Left renal cortex interstitium (tissue), 4 donors: ENCODE results near the gene SETD2. TPM values are rescaled to one million over a fixed set of nuclear protein-coding genes. Genes with fewer than 3 reads are reported as not detected.
"Not testable (repeated sequence)": the region's sequence is repeated elsewhere in the genome, so short reads cannot be mapped to it uniquely, and the experiment has no call there.

Experiments
- DNase-seq, 4 donors: peaks; one replicate each; pipeline ENCODE4 v3.0.0-alpha.2; 2013; ENCODE audit warnings: low read depth in 4 of 4, low spot score in 2 of 4, missing footprints in 1 of 4
- polyA plus RNA-seq, 4 donors: library from polyadenylated mRNA; unstranded; fragments of 120-200 nt; gene quantifications; one replicate each; pipeline ENCODE4 v1.2.1, GENCODE V29; 2013; ENCODE audit not compliant: insufficient read length in 4 of 4

Gene SETD2
- polyA plus RNA-seq, 4 donors, result 56.2 to 70.0 (median 68.1) TPM

DNA sequence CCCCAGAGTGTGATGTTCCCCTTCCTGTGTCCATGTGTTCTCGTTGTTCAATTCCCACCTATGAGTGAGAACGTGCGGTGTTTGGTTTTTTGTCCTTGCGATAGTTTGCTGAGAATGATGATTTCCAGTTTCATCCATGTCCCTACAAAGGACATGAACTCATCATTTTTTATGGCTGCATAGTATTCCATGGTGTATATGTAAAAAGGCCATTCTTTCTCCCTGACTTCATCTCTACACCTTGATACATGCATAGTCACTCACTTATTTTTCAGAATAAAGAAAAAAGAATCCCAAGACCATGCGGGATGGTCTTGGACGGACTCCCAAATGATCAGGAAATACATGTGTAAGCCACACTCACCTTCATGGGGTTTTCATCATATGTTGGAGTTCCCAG lies 126.6 kb downstream of the SETD2 start:
- DNase-seq, result not testable (repeated sequence)

DNA sequence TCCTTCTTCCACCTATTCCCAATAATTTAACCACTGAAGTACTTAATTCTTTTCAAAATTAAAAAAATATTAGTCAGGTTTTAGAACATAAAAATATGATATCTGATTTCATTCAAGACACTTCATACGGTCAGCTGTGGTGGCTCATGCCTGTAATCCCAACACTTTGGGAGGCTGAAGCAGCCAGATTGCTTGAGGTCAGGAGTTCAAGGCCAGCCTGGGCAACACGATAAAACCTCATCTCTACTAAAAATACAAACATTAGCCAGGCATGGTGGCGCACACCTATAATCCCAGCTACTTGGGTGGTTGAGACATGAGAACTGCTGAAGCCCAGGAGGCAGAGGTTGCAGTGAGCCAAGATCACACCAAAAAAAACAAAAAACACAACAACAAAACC lies 127.8 kb downstream of the SETD2 start:
- no peak for DNase-seq

DNA sequence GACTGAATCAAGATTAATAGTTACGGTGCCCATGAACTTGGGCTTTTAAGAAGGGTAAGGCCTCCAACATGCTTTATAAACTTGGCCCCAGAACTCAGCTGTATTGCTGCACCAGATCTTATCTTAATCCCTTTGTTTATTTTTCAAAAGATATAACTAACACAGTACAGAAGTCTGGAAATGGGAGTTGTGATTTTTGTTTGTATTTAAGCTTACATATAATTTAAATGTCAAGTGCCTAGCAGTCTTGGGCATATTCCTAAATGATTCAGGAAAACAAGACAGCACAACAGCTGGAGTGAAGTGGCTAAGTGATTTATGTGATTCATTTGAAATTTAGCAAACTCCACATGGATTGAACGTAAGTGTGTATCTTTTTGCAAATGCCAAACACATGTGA lies 128.3 kb downstream of the SETD2 start:
- no peak for DNase-seq

DNA sequence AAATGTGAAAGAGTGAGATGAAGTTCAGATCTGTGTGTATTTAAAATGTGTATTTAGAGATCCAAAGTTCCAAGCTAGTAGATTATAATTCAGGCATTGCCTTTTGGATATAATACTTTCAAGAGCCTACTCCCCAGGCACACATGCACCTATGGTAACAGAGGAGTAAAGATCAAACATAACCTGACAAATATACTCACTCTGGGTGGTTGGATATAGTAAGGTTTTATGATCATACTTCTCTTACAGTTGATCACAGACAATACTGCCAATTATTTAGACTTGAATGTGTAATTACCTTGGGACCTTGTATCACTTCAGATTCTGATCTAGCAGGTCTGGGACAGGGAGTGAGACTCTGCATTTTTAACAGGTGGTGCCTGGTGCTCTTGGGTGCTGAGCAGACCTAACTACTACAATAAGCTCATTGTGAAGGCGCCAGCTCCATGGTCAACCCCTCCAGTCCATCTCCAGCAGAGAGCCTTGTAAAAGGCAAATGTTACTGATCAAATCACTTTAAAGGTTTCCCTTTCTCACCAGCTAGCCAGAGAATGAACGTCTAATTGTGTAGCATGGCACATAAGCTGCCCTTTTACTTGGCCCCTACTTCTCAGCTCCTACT lies 128.9 kb downstream of the SETD2 start:
- no peak for DNase-seq

DNA sequence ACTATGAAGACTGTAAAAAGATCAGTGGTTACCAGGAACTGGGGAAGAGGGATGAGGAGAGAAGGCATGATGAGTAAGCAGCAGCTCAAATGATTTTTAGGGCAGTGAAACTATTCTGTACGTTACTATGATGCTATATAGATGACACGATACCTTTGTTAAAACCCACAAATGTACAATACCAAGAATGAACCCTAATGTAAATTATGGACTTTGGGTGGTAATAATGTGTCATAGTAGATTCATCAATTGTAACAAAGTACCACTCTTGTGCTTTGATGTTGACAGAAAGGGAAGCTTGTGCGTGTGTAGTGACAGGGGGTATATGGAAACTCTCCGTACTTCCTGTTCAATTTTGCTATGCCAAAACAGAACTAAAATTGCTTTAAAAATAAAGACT lies 132.9 kb downstream of the SETD2 start:
- not testable (repeated sequence) for DNase-seq

DNA sequence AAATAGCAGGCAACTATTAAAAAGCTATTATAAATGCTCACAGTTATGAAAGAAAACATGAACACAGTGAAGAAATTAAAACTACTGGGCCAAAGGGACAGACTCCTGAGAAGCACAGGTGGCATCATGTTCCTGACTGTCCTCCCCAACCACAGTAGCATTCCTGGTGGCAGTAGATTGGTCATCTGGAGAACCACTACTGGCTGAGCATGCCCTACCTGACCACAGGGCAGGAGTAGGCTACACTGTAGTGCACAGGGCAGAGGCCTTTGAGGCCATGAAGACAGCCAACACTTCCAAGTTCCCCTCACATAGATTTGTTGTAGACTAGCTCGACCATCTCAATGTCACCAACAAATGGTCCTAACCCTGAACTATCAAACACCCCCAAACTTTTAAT lies 135.2 kb downstream of the SETD2 start:
- no peak for DNase-seq

DNA sequence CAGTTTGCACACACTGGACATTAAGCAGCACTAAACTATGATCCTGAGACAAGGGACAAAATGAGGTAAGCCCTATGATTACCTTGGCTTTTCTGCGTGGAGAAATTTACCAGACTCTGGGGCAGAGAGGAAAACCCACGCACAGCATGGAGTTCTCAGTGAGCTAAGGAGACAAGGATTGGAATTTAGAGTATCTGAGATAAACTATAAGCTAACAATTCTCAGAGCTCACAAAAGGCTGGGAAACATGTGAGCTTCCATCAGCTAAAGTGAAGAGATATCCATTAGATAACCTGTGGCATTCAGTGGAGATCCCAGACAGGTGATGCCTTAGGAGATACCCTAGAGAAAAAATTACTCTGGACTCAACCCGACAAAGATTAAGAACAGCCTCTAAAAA lies 135.8 kb downstream of the SETD2 start:
- DNase-seq, result no peak

DNA sequence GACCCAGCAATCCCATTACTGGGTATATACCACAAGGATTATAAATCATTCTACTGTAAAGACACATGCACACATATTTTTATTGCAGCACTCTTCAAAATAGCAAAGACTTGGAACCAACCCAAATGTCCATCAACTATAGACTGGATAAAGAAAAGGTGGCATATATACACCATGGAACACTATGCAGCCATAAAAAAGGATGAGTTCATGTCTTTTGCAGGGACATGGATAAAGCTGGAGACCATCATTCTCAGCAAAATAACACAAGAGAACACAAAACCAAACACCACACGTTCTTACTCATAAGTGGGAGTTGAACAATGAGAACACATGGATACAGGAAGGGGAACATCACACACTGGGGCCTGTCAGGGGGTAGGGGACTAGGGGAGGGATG lies 137.5 kb downstream of the SETD2 start:
- not testable (repeated sequence) for DNase-seq

DNA sequence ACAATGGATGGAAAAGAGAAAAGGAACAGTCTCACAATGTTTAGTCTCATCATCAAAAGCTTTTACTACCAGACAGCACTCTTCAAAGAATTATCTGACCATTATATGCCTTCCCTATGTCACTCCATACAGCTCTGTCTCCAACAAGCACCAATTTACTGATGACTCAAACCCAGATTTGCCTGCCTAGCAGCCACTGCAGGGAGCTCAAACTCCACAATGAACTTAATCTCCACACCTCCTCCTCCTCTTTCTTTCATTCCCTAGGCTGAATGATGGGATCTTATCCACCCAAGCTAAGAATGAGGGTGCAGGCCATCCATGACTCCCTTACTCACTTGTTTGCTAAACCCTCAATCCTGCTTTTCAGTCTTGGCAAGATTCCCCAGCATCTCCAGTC lies 139.0 kb downstream of the SETD2 start:
- no peak for DNase-seq

DNA sequence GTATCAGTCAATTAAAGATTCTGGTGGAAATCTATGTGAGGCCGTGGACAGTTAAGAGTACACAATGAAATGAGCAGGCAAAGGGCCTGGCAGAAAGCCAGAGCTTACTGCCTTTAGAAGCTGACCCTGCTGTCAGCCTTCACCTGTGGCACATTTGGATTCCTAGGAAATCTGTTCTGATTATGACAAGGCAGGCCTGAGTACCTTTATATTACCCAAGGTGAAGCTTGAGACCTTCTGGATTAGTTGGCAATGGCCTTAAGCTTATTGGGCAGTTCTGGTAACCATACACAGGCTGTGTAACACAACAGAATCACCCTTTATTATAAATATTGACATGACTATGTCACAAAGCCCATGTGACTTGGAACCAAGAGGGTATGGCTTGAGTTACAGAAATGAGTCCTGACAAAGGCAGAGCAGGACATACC lies 141.3 kb downstream of the SETD2 start:
- no peak for DNase-seq

DNA sequence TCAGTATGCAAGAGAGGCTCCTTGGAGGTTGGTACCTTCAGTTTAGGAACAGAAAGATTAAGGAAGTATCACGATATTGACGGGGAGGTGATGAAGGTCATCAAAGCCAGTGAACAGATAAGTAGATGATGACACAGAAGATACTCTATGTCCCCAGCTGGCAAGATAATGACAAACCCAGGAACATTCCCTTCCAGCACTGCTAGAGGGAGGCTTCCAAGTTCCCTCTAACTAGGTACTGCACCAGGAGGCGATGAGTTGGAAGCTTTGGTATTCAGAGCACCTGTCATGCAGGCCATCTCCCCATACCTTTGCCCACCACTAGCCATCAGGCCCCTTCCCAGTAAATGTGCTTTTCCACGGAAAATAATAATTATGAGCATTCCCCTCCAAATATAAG lies 143.6 kb downstream of the SETD2 start:
- DNase-seq, result no peak

DNA sequence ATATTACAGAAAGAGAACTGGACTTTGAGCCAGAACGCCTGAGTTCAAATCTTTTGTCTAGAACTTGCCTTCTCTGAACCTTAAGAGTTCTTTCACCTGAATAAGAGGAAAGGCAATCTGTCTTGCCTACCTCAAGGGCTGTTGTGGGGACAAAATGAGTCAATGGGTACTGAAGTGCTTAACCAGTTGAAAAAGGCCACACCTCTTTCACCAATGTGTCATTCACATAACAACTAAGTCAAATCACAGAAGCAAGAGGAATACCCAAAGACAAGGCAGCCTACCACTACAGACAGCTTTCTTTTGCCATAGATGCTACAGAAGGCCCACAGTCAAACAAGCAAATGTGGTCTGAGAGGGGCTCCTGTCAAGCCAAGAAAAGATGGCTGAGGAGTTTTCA lies 144.7 kb downstream of the SETD2 start:
- no peak for DNase-seq

DNA sequence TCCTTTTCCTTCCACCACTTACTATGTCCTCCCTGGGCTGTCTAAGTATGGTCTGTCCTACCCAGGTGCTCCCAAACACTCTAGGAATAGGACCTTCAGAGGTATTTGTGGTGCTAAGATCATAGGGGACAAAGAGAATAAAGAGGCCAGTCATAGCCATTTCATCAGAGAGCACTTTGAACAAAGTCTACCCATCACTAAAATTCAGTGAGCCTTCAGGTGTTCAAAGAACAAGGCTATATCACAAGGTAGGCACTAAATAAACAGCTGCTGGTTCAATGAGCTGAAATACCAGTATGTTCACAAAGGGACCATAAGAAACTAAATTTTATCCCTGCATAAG lies 145.7 kb downstream of the SETD2 start:
- no peak for DNase-seq

DNA sequence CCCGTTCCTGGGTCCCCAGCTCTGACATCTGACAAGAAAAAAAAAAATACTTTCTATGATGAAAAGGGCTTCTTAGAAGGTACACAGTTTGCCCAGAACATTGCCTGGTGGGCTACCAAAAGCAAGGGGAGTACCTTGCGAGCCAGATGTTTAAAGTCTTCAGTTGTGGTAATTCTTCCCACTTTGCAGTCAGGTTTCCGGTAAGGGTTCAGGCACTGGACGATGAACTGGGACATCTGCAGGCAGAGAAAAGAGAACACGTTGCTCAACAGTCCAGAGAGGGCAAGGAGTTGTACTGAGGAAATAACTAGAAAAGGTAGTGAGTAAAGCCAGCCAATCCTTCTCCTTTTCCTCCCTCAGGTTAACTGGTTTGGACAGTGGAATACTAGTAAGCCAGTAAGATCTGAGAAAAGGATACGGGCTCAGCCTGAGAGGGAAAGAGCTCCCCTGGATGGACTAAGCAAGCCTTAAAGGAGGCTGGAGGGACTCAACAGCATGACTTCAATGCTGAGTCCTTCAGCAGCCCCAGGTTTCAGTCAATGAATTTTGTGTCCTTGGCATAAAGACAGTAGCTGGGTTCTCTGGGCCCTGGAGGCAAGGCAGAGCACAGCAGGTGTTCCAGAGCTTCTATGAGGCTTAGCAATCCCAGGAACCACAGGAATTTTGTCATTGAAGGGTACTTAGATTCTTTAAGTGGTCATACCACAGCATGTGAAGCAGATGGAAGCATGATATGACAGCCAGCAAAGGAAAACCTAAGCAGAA lies 146.2 kb downstream of the SETD2 start:
- no peak for DNase-seq

DNA sequence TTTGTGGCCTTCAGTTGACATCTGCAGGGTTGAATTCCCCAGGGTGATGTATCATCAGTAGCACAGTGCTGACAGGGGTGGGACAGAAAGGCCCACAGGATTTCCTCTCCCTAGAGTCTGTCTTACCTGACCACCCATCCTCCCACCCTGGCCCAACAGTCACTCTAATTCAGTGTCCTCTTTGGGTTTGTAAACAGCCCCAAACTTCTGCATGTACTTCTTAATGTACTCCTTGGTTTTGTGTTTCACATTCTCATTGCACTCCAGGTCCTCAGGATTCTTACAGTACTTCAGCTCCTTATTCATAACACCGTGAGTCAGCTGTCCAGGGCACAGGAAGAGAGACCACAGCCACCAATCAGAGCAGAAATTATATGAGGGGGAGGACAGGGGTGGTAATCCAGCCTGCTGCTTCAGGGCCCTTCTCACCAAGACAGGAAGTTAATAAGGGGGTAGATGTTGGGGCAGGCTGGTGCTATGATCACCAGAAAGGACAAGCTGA lies 146.9 kb downstream of the SETD2 start:
- no peak for DNase-seq

DNA sequence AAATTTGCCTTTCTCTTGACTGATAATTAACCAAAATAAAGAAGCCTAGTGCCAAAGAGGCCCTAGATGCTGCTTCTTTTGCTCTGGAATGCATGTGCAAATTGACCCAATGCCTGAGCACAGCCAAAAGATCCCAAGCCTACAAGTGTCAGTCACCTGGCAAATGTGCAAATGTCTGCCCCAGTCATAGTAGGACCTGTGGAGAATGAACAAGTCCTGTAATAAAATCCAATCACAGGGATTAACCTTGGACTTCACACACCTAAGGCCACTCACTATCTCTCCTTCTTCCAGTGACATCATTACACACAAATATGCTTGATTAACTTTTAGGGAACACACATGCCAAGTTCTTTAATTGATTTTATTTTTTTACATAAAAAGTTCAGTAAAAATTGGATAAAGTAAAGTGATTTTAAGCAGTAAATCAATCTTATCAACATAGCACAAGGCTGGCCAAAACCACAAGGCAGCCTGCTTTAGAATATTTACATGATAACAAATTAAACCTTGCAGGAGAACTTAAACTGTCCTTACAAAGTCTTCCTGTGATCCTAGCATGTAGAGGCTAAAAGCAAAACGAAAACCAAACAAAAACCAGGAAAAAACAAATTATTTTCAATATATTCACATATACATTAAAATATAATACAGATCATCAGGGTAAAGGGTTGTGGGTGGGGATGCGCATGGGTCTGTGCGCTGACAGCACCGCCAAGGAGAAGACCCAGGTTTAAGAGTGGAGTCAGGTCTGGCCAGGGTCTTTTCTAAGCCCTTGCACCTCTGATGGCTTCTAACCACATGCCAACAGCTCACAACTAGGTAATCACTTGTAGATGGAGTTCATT lies 147.6 kb downstream of the SETD2 start:
- no peak for DNase-seq

DNA sequence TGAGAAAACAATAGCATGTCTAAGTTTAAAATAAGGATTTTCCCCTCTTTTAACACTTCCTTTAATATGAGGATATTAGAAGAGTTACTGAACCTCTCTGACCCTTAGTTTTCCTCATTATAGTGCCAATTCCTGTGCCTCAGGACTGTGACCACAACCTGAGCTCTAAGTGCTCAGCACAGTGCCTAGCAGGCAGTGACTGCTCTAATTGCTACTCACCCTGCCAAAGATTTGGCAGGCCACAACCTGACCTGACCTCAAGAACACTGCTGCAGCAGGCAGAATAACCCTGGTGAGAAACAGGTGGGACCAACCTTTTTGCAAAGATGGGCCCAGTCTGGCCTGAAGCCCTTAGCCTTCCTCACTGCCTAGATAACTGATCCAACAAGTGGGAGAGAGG lies 148.8 kb downstream of the SETD2 start:
- no peak for DNase-seq

DNA sequence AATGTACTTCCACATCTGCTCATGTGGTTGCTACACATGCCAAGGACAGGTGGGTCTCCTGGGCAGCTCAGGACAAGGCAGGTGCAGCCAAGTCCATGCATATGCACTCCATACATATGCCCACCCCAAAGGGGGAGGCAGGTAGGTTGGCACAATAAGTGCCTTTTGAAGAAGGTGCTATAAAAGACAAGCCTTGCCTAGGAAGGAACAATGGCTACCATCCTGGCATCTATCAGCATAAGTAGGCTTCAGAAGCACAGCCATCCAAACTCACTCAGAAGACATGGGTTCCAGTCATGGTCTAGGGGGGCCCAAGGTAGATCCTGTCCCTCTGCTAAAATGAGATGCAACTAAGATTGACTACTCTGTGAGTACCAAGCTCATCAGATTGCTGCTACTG lies 149.9 kb downstream of the SETD2 start:
- no peak for DNase-seq

DNA sequence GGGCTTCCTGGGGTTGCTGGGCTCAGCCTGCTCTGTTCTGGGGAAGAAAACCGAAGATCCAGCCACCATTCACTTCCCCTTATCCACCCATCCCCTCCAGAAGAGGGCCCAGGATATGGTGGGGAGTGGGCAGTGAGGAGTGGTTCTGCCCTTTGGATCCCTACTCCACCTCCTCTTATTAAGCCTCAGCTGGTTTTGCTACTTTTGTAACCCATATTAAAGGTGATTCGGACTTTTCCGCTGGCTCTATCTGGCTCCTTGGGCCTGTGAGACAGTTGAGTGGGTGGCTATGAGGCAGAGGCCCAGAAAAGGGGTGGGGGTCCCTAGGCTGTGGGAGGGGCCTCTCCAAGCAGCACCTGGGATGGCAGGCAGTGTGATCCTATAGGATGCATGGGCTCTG lies 150.7 kb downstream of the SETD2 start:
- no peak for DNase-seq

DNA sequence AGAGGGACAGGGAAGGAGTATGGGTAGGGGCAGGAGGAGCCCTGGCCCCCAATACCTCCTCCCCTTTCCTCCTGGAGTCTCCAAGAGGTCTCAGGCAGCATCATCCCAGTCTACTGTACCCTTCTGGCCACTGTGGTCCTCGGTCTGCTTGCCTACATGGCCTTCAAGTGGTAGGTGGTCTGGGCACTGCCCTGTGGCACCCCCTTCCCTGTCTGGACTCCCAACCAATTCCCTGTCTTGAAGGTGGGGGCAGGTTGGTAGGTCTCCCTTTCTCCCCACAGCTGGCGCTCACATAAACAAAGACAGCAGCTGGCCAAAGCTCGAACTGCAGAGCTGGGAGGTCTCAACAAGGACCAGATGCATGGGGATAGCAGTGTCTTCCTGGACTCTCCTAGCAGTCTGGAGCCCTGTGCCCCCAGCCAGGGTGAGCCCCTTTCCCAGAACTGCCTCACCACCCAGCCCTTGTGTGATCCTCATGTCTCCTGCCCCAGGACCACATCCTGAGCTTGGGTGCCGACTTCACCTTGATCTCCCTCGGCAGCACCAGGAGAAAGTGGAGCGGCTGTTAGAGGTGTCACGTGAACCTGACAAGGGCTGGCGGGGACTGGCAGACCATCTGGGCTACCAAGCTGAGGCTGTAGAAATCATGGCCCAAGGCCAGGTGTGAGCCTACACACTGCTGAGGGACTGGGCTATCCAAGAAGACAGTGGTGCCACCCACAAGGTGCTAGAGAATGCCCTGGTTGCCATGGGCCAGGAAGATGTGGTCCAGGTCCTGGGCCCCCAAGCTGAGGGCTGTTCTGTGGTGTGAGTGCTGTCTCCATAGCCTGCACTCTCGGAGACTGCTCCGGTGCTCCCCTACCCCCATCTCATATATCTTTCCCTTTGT lies 151.3 kb downstream of the SETD2 start:
- no peak for DNase-seq

DNA sequence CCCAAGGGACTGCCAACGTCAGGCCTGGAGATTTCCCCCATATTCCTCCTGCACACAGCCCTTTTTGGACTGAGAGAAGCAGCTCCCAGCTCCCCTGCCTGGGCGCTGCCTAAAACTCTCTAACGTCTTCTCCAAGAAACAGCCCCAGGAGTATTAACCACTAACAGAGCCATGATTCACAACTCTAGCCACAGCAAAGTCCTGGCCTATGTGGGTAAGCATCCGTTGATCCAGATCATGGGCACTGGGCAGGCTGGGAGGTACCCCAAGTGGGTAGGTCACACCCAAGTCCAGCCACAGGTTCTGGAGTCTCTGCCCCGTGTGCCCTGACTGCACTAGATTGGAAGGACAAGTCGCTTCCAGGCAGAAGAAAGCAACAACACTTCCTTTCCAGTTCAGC lies 152.5 kb downstream of the SETD2 start:
- DNase-seq, result no peak
